Astrocyte (in vitro differentiated cells and primary cell): ENCODE measurements around the gene HCRTR2. TPM values are rescaled to one million over a fixed set of nuclear protein-coding genes. Genes with fewer than 3 reads are reported as not detected.
A peak's percentile ranks its signal among the peaks of the same experiment; 100 is the strongest.

Source experiments
- DNase-seq: peaks from one replicate; pipeline ENCODE4 v3.0.0-alpha.2; 2010; ENCODE audit warnings: low read depth
- FAIRE-seq: peaks from 2 replicates; lab custom pipeline; 2011; peaks lifted over from hg19 to GRCh38; lab: Jason Lieb, UNC
- H2AFZ ChIP-seq: 2 replicates; pipeline ENCODE4 v1.6.0; 2012; ENCODE audit warnings: low read depth, low read length, inconsistent platforms
- H3K27ac ChIP-seq: 2 replicates; pipeline ENCODE4 v1.5.1; 2011; ENCODE audit warnings: low read depth, low read length, inconsistent platforms
- H3K27me3 ChIP-seq: 2 replicates; pipeline ENCODE4 v1.6.0; 2011; ENCODE audit warnings: low read length, inconsistent platforms; ENCODE audit not compliant: insufficient read depth
- H3K36me3 ChIP-seq: 2 replicates; pipeline ENCODE4 v1.5.1; 2011; ENCODE audit warnings: low read length, inconsistent platforms; ENCODE audit not compliant: insufficient read depth
- H3K4me1 ChIP-seq: 2 replicates; pipeline ENCODE4 v1.5.1; 2011; ENCODE audit warnings: low read length, inconsistent platforms; ENCODE audit not compliant: insufficient read depth
- H3K4me2 ChIP-seq: 2 replicates; pipeline ENCODE4 v1.6.0; 2012; ENCODE audit warnings: low read length, inconsistent platforms
- H3K4me3 ChIP-seq: 2 replicates; pipeline ENCODE4 v1.5.1; 2011; ENCODE audit warnings: low read depth, mild to moderate bottlenecking, low read length, inconsistent platforms; ENCODE audit not compliant: insufficient read depth
- H3K79me2 ChIP-seq: 2 replicates; pipeline ENCODE4 v1.6.0; 2012; ENCODE audit warnings: mild to moderate bottlenecking, low read length, inconsistent platforms; ENCODE audit not compliant: insufficient read depth
- H3K9ac ChIP-seq: 2 replicates; pipeline ENCODE4 v1.6.0; 2012; ENCODE audit warnings: mild to moderate bottlenecking, low read length, inconsistent platforms
- H3K9me3 ChIP-seq: 2 replicates; pipeline ENCODE4 v1.5.1; 2012; ENCODE audit warnings: low read depth, mild to moderate bottlenecking, low read length, inconsistent platforms; ENCODE audit not compliant: insufficient read depth
- H4K20me1 ChIP-seq: 2 replicates; pipeline ENCODE4 v1.6.0; 2012; ENCODE audit warnings: low read length, inconsistent platforms; ENCODE audit not compliant: insufficient read depth
- H3K27ac Mint-ChIP-seq: one replicate; pipeline ENCODE4 v1.8.0; 2021; ENCODE audit warnings: mild to moderate bottlenecking, mixed read lengths; ENCODE audit not compliant: unreplicated experiment
- H3K27me3 Mint-ChIP-seq: one replicate; pipeline ENCODE4 v1.8.0; 2021; ENCODE audit warnings: low read depth, mixed read lengths; ENCODE audit not compliant: unreplicated experiment
- H3K36me3 Mint-ChIP-seq: one replicate; pipeline ENCODE4 v1.8.0; 2021; ENCODE audit warnings: low read depth, mixed read lengths; ENCODE audit not compliant: unreplicated experiment
- H3K4me1 Mint-ChIP-seq: one replicate; pipeline ENCODE4 v1.8.0; 2021; ENCODE audit warnings: low read depth, mixed read lengths; ENCODE audit not compliant: unreplicated experiment
- H3K4me3 Mint-ChIP-seq: one replicate; pipeline ENCODE4 v1.8.0; 2021; ENCODE audit warnings: mild to moderate bottlenecking, moderate library complexity, mixed read lengths; ENCODE audit not compliant: unreplicated experiment
- H3K9me3 Mint-ChIP-seq: one replicate; pipeline ENCODE4 v1.8.0; 2021; ENCODE audit warnings: mild to moderate bottlenecking, mixed read lengths; ENCODE audit not compliant: unreplicated experiment
- CTCF ChIP-seq: IDR thresholded peaks from 2 replicates; pipeline ENCODE4 v1.5.1; 2011; ENCODE audit warnings: low read depth, mild to moderate bottlenecking, inconsistent platforms, low read length, moderate library complexity; ENCODE audit not compliant: insufficient read depth
- EZH2 ChIP-seq: IDR thresholded peaks from 2 replicates; pipeline ENCODE4 v1.6.1; 2012; ENCODE audit warnings: mild to moderate bottlenecking, low read length, inconsistent platforms; ENCODE audit not compliant: insufficient read depth
- total RNA-seq: library from RNA; stranded (reverse); gene quantifications from 2 replicates; pipeline ENCODE4 v1.2.1, GENCODE V29; 2021

Gene HCRTR2
- total RNA-seq, 1 donor from 2014 or later: 0.23 TPM

- Mint-ChIP-seq H3K27ac (no peak overlapping the region), H3K9me3 (no peaks in the 10 kb centered on the region), H3K27me3 (no peaks in the 10 kb centered on the region), H3K4me1 (no peaks in the 10 kb centered on the region), H3K4me3 (no peak overlapping the region), H3K36me3 (no peaks in the 10 kb centered on the region)
- H3K79me2 ChIP-seq: no peaks in the 10 kb centered on the region
- no peaks in the 10 kb centered on the region for H4K20me1 ChIP-seq
- no peaks in the 10 kb centered on the region for H3K9me3 ChIP-seq
- H3K9ac ChIP-seq: no peak overlapping the region
- no peak overlapping the region for H3K4me2 ChIP-seq
- DNase-seq (no peak), FAIRE-seq (no peak)
- no peak overlapping the region for H3K4me3 ChIP-seq
- H3K36me3 ChIP-seq: no peaks in the 10 kb centered on the region
- TF ChIP-seq CTCF (no peak), EZH2 (no peak)
- no peaks in the 10 kb centered on the region for H3K4me1 ChIP-seq
- no peaks in the 10 kb centered on the region for H3K27me3 ChIP-seq
- H3K27ac ChIP-seq: no peak overlapping the region
- no peak overlapping the region for H2AFZ ChIP-seq
These were observed 92.6 kb downstream of the HCRTR2 start for GRCh38 chr6:55266896-55267295.

GRCh38 chr6:55276745-55277530 lies 102.6 kb downstream of the HCRTR2 start:
- DNase-seq (peak; percentile 44), FAIRE-seq (peak; percentile 13)
- H2AFZ ChIP-seq: no peak overlapping the region
- H3K27ac ChIP-seq: no peak overlapping the region
- H3K9ac ChIP-seq: no peak overlapping the region
- no peaks in the 10 kb centered on the region for H3K27me3 ChIP-seq
- Mint-ChIP-seq H3K36me3 (no peaks in the 10 kb centered on the region), H3K27me3 (no peaks in the 10 kb centered on the region), H3K9me3 (no peaks in the 10 kb centered on the region), H3K4me3 (no peak overlapping the region), H3K27ac (no peak overlapping the region), H3K4me1 (no peaks in the 10 kb centered on the region)
- H3K4me2 ChIP-seq: no peak overlapping the region
- no peak overlapping the region for H3K4me3 ChIP-seq
- no peaks in the 10 kb centered on the region for H4K20me1 ChIP-seq
- peak; percentile 74 for TF ChIP-seq CTCF
- no peak for TF ChIP-seq EZH2
- no peaks in the 10 kb centered on the region for H3K79me2 ChIP-seq
- H3K4me1 ChIP-seq: no peaks in the 10 kb centered on the region
- no peaks in the 10 kb centered on the region for H3K9me3 ChIP-seq
- H3K36me3 ChIP-seq: no peaks in the 10 kb centered on the region

GRCh38 chr6:55277646-55278045 lies 103.3 kb downstream of the HCRTR2 start:
- FAIRE-seq (no peak), DNase-seq (no peak)
- H3K27me3 ChIP-seq: no peaks in the 10 kb centered on the region
- TF ChIP-seq EZH2 (no peak), CTCF (no peak)
- H3K36me3 ChIP-seq: no peaks in the 10 kb centered on the region
- H3K27me3 Mint-ChIP-seq: no peaks in the 10 kb centered on the region
- H3K9me3 Mint-ChIP-seq: no peaks in the 10 kb centered on the region
- no peak overlapping the region for H3K27ac ChIP-seq
- H3K4me3 Mint-ChIP-seq: no peak overlapping the region
- H3K9me3 ChIP-seq: no peaks in the 10 kb centered on the region
- H3K27ac Mint-ChIP-seq: no peak overlapping the region
- no peaks in the 10 kb centered on the region for H3K79me2 ChIP-seq
- H3K9ac ChIP-seq: no peak overlapping the region
- no peak overlapping the region for H3K4me2 ChIP-seq
- H2AFZ ChIP-seq: no peak overlapping the region
- H3K4me3 ChIP-seq: no peak overlapping the region
- H3K36me3 Mint-ChIP-seq: no peaks in the 10 kb centered on the region
- no peaks in the 10 kb centered on the region for H3K4me1 Mint-ChIP-seq
- no peaks in the 10 kb centered on the region for H4K20me1 ChIP-seq
- H3K4me1 ChIP-seq: no peaks in the 10 kb centered on the region
